Renal cortical epithelial cell (primary cell): ENCODE results near the gene PCBD2. TPM values are rescaled to one million over a fixed set of nuclear protein-coding genes. Genes with fewer than 3 reads are reported as not detected.

ENCODE experiments used
- DNase-seq: peaks from one replicate; pipeline ENCODE4 v3.0.0-alpha.2; 2011; ENCODE audit warnings: low read depth
- total RNA-seq: library from RNA; depleted of rRNA; stranded (reverse); fragments of >200 nt; gene quantifications from 2 replicates; pipeline ENCODE4 v1.2.3, GENCODE V29; 2014

PCBD2 gene
- total RNA-seq, 1 donor from 2014 or later: 9.0 TPM

GRCh38 chr5:135007749-135008363, 102.9 kb downstream of the PCBD2 start:
- DNase-seq: no peak

DNA sequence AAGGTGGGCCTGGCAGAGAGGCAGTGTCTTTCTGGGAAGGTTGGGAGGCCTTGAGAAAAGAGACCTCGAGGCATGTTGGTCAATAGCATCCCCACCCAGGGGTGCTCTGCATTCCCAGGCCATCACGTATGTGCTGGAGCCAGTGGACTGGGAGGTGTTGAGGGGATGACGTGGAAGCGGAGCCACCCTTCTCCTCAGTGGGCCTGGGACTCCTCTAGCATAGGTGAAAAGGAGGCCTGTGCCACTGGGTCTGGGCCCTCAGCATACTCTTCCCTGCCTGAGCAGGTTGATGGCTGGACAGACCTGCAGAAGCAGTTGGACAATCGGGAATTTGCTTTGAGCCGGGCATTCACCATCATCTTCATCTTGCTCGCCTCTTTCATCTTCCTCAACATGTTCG, 103.6 kb downstream of the PCBD2 start:
- no peak for DNase-seq

DNA sequence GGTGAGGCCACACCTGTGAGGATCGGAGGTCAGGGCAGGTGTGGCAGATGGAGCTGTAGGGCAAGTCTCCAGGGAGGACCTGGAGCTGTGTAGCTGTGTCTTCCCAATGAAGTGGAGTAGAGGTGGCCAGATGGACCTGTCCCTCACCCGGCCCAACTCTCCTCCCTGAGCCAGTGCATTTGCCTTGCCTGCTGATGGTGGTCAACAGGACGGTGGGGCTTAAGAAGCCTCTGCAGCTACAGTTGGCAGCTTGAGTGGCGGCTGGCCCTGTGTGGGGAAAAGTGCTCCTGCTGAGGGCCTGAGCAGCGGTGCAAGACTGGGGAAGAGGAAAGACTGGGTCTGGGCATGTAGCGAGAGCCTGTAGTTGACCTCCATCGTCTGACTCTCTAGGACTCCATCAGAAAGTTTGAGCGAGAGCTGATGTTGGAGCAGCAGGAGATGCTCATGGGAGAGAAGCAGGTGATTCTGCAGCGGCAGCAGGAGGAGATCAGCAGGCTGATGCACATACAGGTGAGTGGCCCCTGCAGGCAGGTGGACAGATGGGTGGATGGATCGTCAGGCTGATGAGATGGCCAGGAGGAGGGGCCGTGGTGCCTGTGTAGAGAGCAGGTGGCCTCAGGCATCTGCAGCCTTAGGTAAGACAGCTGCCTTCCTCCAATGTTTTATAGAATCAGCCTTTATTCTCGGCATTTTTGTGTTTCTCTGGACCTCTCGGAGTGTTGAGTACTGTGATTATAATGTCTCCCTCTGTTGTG, 104.2 kb downstream of the PCBD2 start:
- DNase-seq: no peak

DNA sequence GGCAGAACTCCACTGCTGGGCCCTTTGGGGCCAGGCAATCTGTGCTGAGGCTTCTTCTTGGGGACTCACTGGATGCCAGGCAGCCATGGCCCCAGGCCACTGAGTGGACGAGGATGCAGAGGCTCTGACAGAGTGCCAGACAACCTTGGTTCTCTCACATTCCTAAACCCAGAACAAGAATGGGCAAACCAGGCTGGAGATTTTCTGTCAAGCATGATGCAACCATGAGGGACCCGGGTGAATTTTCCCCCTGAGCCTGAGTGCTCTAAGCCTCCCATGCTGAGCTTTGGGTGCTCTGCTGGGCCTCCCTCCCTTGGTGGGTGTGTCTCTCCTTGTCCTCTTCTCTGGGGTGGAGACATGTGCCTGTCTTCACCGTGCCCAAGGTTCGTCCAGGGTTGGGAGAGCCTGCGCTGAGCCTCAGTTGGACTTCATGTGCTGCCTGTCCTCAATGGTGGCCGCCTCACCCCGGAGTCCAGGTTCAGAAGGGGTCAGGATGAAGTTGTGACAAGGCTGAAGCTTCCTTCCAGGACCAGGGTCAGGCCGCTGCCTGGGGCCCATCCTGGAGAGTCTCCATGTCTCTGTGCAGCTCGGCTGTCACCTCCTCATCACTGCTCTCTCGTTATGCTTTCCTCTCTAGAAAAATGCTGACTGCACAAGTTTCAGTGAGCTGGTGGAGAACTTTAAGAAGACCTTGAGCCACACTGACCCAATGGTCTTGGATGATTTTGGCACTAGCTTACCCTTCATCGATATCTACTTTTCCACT, 105.0 kb downstream of the PCBD2 start:
- no peak for DNase-seq

DNA sequence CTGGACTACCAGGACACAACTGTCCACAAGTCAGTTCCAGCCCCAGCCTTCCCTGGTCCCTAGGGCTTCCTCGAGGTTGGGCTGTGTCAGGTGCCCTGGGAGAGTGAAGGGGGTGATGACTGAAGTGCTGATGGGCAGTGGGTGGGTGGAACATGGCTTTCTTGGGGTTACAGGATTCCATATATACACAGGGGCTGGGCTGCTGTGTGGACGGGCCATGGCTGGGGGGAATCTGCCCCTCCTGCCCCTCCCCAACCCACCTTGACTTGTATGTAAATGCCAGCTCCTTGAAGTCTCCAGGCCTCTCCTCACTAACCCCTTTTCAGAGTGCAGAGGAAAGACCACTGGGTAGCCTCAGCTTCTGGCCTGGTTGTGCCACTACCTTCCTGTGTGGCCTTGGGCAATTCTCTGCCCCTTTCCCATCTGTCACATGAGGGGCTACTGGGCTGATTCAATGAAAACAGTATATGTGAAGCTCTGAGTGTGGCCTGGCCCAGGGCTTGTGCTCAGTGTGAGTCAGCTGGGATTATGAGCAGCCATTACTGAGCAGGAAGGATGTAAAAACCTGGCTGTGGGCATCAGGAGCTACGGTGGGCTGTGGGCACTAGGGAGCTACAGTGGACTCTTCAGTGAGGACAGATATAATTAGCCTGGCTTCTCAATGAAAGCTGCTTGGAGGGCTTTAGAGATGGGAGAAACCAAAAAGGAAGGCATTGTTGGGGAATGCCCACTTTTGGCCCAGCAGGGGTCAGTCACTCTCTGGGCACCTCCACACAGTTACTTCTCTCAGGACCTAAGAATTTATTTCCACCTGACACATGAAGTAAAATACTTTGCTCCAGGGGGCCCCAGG, 105.8 kb downstream of the PCBD2 start:
- DNase-seq: no peak

DNA sequence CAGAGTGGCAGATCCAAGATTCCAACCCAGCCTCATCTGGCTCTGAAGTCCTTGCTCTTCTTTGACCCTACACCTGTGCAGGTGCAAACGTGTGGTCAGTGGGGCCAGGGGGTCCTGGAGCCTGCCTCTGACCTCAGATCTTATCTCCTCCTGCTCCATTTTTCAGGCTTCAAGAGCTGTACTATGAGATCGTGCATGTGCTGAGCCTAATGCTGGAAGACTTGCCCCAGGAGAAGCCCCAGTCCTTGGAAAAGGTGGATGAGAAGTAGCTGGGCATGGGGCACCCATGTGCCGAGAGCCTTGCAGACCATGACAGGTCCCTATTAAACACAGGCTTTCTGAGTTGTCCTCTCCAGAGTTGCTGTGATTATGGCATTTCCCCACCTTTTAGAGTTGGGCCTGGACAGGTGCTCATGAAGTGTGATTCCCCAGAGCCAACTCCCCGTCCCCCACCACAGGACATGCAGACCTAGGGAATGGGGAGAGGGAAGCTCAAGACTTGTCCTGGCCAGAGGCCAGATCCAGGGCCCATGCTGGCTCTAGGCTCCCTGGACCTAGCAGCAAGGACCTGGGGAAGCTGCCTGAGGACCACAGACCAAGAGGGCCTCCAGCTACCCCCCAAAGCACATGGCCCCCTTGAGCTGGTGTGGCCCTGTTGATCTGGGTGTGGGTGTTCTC, 106.6 kb downstream of the PCBD2 start:
- no peak for DNase-seq

DNA sequence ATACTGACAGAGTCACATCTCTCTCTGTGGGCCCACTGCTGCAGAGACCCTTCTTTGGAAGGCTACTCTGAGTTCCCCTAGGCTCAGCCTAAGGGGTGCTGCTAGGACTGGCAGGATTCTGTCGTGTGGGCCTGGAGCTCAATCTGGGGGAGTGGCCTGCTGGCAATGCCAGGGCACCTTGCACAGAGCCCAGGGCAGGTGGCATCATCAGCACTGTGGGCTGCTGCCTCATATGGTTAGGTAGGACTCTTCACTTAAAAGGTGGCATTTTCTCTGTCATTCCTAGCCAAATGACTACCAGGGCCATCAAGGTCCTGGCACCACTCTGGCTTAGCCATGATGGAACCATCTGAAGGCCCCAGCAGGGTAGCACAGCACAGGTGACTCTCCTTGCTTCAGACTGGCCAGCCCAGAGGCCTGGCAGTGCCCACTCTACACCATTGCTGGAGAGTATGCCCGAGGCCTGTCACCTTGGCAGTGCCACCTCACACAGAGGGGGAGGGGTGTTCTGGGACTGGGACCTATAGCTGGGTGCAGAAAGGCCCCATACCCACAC, 107.2 kb downstream of the PCBD2 start:
- no peak for DNase-seq

Other genes with a start within 250 kb of the PCBD2 start
- 27.8 and 34.9 TPM in 2 replicates for gene CAMLG, start 166.6 kb upstream of the PCBD2 start, total RNA-seq
- gene DDX46, start 146.4 kb upstream of the PCBD2 start, total RNA-seq: 12.7 and 39.0 TPM in 2 replicates
- 58.9 and 124 TPM in 2 replicates for gene C5orf24, start 59.2 kb upstream of the PCBD2 start, total RNA-seq
- 55.0 and 64.3 TPM in 2 replicates for gene TXNDC15, start 30.8 kb upstream of the PCBD2 start, total RNA-seq
- gene CATSPER3, start 62.8 kb downstream of the PCBD2 start, total RNA-seq: 0.10 TPM in 1 of 2 replicates, not detected in the other
- gene PITX1, start 129.1 kb downstream of the PCBD2 start, total RNA-seq: 0.55 and 1.4 TPM in 2 replicates